Lower leg skin (tissue), 4 donors: Measurements from ENCODE around the gene COMMD8. TPM values are rescaled to one million over a fixed set of nuclear protein-coding genes. Genes with fewer than 3 reads are reported as not detected.
"Not testable (repeated sequence)": the region's sequence is repeated elsewhere in the genome, so short reads cannot be mapped to it uniquely, and the experiment has no call there.

Experiments
- DNase-seq, 2 donors: peaks; one replicate each; pipeline ENCODE4 v3.0.0-alpha.2; 2019; ENCODE audit warnings: low spot score in 2 of 2
- H3K4me3 ChIP-seq: fragments of 200-600 bp; sonication (generic); 2 replicates; pipeline ENCODE4 v1.5.1; 2017; ENCODE audit warnings: mild to moderate bottlenecking, low read depth; ENCODE audit not compliant: poor library complexity, severe bottlenecking
- POLR2A ChIP-seq, 2 donors: fragments of 450-650 bp; IDR thresholded peaks; one replicate each; pipeline ENCODE4 v1.6.1; 2016 to 2017; ENCODE audit warnings: antibody characterized with exemption in 2 of 2, mild to moderate bottlenecking in 1 of 2, moderate library complexity in 1 of 2
- WGBS, 2 donors: methylation state at CpG; one replicate each; pipeline ENCODE4 v1.1.5; 2018; 5-methylcytosine and 5-hydroxymethylcytosine counted together
- intact Hi-C: fragments of 100-400 bp; cut with DNase I; formaldehyde crosslinking; loops from one replicate; pipeline ENCODE4 v1.15.0; 2023; ENCODE audit warnings: low total_unique reads
- total RNA-seq, 4 donors: library from RNA; depleted of rRNA; stranded (reverse); fragments of >200 nt; gene quantifications; one replicate each; pipeline ENCODE4 v1.1.0, GENCODE V29; 2016
- TF ChIP-seq, protein P1 (sequence below), 3 donors: fragments of 450-650 bp; IDR thresholded peaks; one replicate each; pipeline ENCODE4 v1.5.1; 2016; ENCODE audit warnings: antibody characterized with exemption in 3 of 3, mild to moderate bottlenecking in 3 of 3, moderate library complexity in 2 of 3

Gene COMMD8
- total RNA-seq, 4 donors from 2014 or later: 12.0 to 16.7 (median 14.8) TPM

DNA sequence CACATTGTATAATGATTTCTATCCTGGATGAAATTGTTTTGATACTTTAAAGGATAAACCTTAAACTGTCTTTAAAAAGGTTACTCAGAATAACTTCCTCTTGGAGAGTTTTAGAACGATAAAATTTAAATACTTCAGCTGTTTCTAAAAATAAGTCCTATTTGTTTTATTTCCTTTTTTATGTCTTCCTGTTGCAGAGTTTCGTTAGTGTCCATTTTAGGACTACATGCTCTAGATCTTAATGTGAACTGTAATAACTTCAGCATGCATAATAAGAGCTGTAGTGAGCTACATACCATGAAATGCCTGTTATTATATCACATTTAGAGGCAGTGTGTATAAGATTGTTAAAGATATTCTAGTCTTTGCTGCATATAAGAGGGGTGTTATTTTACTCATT is 36.2 kb upstream of the COMMD8 start:
- H3K4me3 ChIP-seq: no peak overlapping the region
- TF ChIP-seq, protein P1, sequence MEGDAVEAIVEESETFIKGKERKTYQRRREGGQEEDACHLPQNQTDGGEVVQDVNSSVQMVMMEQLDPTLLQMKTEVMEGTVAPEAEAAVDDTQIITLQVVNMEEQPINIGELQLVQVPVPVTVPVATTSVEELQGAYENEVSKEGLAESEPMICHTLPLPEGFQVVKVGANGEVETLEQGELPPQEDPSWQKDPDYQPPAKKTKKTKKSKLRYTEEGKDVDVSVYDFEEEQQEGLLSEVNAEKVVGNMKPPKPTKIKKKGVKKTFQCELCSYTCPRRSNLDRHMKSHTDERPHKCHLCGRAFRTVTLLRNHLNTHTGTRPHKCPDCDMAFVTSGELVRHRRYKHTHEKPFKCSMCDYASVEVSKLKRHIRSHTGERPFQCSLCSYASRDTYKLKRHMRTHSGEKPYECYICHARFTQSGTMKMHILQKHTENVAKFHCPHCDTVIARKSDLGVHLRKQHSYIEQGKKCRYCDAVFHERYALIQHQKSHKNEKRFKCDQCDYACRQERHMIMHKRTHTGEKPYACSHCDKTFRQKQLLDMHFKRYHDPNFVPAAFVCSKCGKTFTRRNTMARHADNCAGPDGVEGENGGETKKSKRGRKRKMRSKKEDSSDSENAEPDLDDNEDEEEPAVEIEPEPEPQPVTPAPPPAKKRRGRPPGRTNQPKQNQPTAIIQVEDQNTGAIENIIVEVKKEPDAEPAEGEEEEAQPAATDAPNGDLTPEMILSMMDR (IDR thresholded peaks at IDR 0.05): no peak
- no peak for TF ChIP-seq POLR2A (IDR thresholded peaks at IDR 0.05)
- intact Hi-C loops: loop anchor here (10.0 kb wide), 1 partner anchor 55 kb away; no protein-coding TSS in a partner anchor
- WGBS, 2 donors: 49 to 64% methylated on average over 2 of the region's 2 CpGs
- DNase-seq: no peak

DNA sequence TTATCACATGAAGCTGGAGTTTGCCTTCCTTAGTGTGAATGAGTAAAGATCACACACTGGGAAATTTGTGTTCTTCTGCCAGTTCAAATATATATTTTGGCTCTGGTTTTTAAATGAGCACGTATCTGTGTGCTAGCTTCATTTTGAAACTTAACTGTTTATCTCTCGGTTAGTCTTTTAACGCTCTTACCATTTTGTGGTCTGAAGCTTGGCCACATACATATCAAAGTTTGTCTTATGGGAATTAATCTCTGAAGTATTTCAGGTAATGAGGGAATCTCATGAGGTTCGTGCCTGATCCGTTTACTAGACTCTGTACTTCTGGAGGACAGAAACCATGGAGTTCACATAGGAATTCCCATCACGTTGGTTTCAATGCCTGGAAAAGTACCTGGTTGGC is 35.4 kb upstream of the COMMD8 start:
- WGBS, 2 donors: 68 to 73% methylated on average over 6 of the region's 6 CpGs
- no peak for DNase-seq
- no peak overlapping the region for H3K4me3 ChIP-seq
- intact Hi-C loops: no loop called here
- TF ChIP-seq POLR2A (IDR thresholded peaks at IDR 0.05): no peak
- TF ChIP-seq, protein P1 (IDR thresholded peaks at IDR 0.05): no peak

DNA sequence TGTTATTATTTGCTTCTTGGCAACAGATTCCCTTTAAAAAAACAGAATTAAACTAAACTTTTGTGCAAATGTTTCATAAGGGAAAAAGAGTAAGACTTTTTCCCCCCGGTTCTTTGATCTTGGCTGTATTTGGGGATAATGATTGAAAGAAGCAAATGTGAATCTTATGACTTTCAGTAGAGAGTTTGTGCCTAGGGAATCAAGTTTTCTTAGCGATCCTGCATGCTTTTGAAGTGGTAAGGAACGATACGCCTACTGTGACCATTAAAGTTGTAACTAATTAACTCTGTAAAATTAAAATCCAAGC is 30.6 kb upstream of the COMMD8 start:
- intact Hi-C loops: no loop called here
- no peak for TF ChIP-seq POLR2A (IDR thresholded peaks at IDR 0.05)
- TF ChIP-seq, protein P1 (IDR thresholded peaks at IDR 0.05): no peak
- no peak for DNase-seq
- 49% methylated on average over 4 of the region's 4 CpGs for WGBS, 2 donors
- no peak overlapping the region for H3K4me3 ChIP-seq

DNA sequence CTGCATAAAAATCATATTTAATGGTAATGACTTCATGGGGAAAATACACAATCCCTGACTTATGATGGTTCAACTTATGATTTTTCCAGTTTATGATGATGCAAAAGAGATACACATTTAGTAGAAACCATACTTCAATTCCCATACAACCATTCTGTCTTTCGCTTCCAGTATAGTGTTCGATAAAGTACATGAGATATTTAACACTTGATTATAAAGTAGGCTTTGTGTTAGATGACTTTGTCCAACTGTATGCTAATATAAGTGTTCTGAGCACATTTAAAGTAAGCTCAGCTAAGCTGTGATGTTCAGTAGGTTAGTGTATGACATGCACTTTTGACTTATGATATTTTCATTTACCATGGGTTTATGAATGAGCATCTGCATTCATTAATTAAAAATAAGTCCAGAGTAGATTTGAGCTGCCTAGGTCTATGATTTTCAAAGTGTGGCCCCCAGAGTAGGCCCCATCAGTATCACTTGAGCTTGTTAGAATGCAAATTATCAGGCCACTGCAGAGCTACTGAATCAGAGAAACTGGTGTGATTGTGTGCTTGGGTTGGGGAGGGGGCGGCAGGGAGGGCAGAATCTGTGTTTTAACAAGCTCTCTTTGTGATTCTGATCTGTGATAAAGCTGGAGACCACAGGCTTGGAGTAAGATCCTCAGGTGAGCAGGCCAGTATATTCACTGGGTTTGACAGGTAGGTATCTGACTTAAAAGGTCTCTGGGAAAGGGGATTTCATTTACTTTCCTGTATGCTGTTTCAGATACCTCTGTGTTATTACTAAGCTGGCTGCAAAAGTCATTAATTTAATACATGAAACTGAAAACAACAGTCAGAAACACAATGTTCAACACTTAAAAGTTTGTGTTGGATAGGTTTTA is 30.0 kb upstream of the COMMD8 start:
- intact Hi-C loops: no loop called here
- DNase-seq: no peak
- H3K4me3 ChIP-seq: no peak overlapping the region
- 83 to 91% methylated on average over 3 of the region's 3 CpGs for WGBS, 2 donors
- TF ChIP-seq, protein P1 (IDR thresholded peaks at IDR 0.05): no peak
- TF ChIP-seq POLR2A (IDR thresholded peaks at IDR 0.05): no peak

DNA sequence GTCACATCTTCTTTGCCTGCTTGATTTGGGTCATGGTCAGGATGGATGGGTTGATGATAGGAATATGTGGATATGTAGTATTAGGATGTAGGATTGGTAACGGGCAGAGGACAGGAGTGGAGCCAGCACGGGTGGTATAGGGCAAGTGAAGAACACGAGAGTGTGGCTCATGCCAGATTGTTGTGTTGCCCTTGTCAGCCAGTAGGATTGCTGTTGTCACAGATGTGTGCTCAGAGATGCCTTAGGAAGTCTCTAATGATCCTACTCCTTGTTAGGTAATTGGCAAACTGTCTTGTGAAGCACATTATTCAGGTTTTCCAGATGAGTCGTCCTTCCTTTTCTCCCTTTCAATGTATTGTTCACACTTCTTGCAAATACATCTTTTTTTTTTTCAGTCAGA is 27.0 kb upstream of the COMMD8 start:
- no peak for TF ChIP-seq POLR2A (IDR thresholded peaks at IDR 0.05)
- TF ChIP-seq, protein P1 (IDR thresholded peaks at IDR 0.05): no peak
- WGBS, 2 donors: 55 to 77% methylated on average over 4 of the region's 4 CpGs
- no peak for DNase-seq
- intact Hi-C loops: no loop called here
- no peak overlapping the region for H3K4me3 ChIP-seq

DNA sequence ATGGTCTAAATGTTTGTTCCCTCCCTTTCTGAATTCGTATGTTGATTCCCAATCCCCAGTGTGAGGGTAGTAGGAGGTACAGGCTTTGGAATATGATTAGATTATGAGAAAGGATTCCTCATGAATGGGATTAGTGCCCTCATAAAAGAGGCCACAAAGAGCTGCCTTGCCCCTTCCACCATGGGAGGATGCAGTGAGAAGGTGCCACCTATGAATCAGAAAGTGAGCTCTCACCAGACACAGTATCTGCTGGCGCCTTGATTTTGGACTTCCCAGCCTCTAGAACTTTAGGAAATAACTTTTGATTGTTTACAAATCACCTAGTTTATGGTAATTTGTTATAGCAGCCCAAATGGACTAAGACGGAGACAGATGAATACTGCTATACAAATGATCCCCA is 25.2 kb upstream of the COMMD8 start:
- TF ChIP-seq, protein P1 (IDR thresholded peaks at IDR 0.05): no peak
- no peak for TF ChIP-seq POLR2A (IDR thresholded peaks at IDR 0.05)
- intact Hi-C loops: no loop called here
- 46 to 65% methylated on average over 3 of the region's 3 CpGs for WGBS, 2 donors
- no peak overlapping the region for H3K4me3 ChIP-seq
- no peak for DNase-seq

DNA sequence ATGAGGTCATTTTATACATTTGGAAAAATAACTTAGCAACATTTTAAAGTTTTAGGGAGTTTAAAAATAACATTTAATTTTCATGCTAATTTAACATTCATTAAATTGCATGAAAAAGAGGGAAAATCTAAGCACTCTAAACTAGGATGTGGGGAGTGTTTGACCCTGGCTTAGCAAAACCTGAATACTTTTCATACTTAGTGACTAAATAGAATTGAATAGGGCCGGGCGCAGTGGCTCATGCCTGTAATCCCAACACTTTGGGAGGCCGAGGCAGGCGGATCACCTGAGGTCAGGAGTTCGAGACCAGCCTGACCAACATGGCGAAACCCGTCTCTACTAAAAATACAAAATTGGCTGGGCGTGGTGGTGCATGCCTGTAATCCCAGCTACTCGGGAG is 23.2 kb upstream of the COMMD8 start:
- DNase-seq, H3K4me3 ChIP-seq, intact Hi-C loops: not testable (repeated sequence)
- 80 to 94% methylated on average over 9 of the region's 9 CpGs for WGBS, 2 donors
